GM12878 (cell line): ENCODE data around the gene LIM2. TPM values are rescaled to one million over a fixed set of nuclear protein-coding genes. Genes with fewer than 3 reads are reported as not detected.

Source experiments
- ATAC-seq: fragments of 200-7000 bp; cut with Tn5 transposase; 3 replicates; pipeline ENCODE4 v1.9.1; 2020; ENCODE audit warnings: mild to moderate bottlenecking, moderate library complexity
- BruUV-seq: library from RNA; stranded (reverse); fragments of 400-500 nt; replicated peaks from 2 replicates; lab custom pipeline; 2021; lab: Mats Ljungman, UMichigan
- CTCF ChIA-PET: fragments of 300-600 bp; sonication (Branson Sonifier 250); formaldehyde crosslinking; extraction: SDS; loops from one replicate; lab custom pipeline; 2021; ENCODE audit warnings: inconsistent platforms; lab: Yijun Ruan, JAX
- POLR2A ChIA-PET: fragments of 350-600 bp; formaldehyde crosslinking; extraction: SDS; loops from one replicate; lab custom pipeline; 2021; ENCODE audit warnings: inconsistent platforms; lab: Charles Lee
- RAD21 ChIA-PET: fragments of 300-600 bp; sonication (Branson Sonifier 250); formaldehyde crosslinking; loops from one replicate; lab custom pipeline; 2023; ENCODE audit warnings: antibody characterized with exemption; ENCODE audit not compliant: unreplicated experiment; lab: Charles Lee
- SMC1A ChIA-PET: fragments of 300-600 bp; sonication (Branson Sonifier 250); formaldehyde crosslinking; loops from one replicate; lab custom pipeline; 2023; ENCODE audit not compliant: unreplicated experiment, uncharacterized antibody; lab: Charles Lee
- DNase-seq: peaks from one replicate; pipeline ENCODE4 v3.0.0-alpha.2; 2011; ENCODE audit warnings: low read depth, low spot score
- FAIRE-seq: peaks from 3 replicates; lab custom pipeline; 2011; peaks lifted over from hg19 to GRCh38; lab: Jason Lieb, UNC
- H2AFZ ChIP-seq: 2 replicates; pipeline ENCODE4 v1.6.0; 2011; ENCODE audit warnings: low read depth, low read length, control low read depth; ENCODE audit not compliant: control insufficient read depth
- H3K27ac ChIP-seq: 2 replicates; pipeline ENCODE4 v1.5.1; 2011; ENCODE audit warnings: control low read depth; ENCODE audit not compliant: control insufficient read depth, insufficient read depth
- H3K27me3 ChIP-seq, 2 experiments: replicated peaks in 1 of 2; 2 replicates each; pipeline versions ENCODE4 v1.6.0 to v1.6.1; 2011; ENCODE audit warnings: low read length in 1 of 2; ENCODE audit not compliant: control insufficient read depth in 2 of 2, insufficient read depth in 2 of 2
- H3K36me3 ChIP-seq, 2 experiments: 2 replicates each; pipeline ENCODE4 v1.5.1; 2011; ENCODE audit warnings: low read length in 1 of 2; ENCODE audit not compliant: control insufficient read depth in 2 of 2, insufficient read depth in 2 of 2
- H3K4me1 ChIP-seq: 2 replicates; pipeline ENCODE4 v1.6.1; 2011; ENCODE audit warnings: mild to moderate bottlenecking, low read length, moderate library complexity, mixed read lengths; ENCODE audit not compliant: control insufficient read depth, insufficient read depth
- H3K4me2 ChIP-seq: 2 replicates; pipeline ENCODE4 v1.6.0; 2011; ENCODE audit warnings: control low read depth; ENCODE audit not compliant: control insufficient read depth, insufficient read depth
- H3K4me3 ChIP-seq: fragments of 200-600 bp; sonication (generic); 2 replicates; pipeline ENCODE4 v1.5.1; 2016
- H3K79me2 ChIP-seq: 2 replicates; pipeline ENCODE4 v1.6.0; 2011; ENCODE audit warnings: low read length; ENCODE audit not compliant: control insufficient read depth, insufficient read depth
- H3K9ac ChIP-seq: 2 replicates; pipeline ENCODE4 v1.8.0; 2011; ENCODE audit warnings: low read length, control low read depth, mixed read lengths; ENCODE audit not compliant: control insufficient read depth, insufficient read depth
- H3K9me3 ChIP-seq: replicated peaks from 3 replicates; pipeline ENCODE4 v1.5.1; 2011; ENCODE audit warnings: mild to moderate bottlenecking, low read length; ENCODE audit not compliant: control insufficient read depth, insufficient read depth
- H4K20me1 ChIP-seq: 2 replicates; pipeline ENCODE4 v1.6.0; 2011; ENCODE audit not compliant: control insufficient read depth, insufficient read depth
- BMI1 ChIP-seq: fragments of 450-650 bp; IDR thresholded peaks from 2 replicates; pipeline ENCODE4 v1.6.1; 2016; ENCODE audit warnings: mild to moderate bottlenecking, moderate library complexity, borderline replicate concordance
- CTCF ChIP-seq, 3 experiments: IDR thresholded peaks in 2 of 3; conservative IDR thresholded peaks in 1 of 3; 2 replicates each; pipeline ENCODE4 v1.5.1; 2011; ENCODE audit warnings: low read depth in 3 of 3, low read length in 3 of 3, mild to moderate bottlenecking in 3 of 3, control low read depth in 2 of 3, moderate library complexity in 2 of 3, inconsistent platforms in 1 of 3, mixed read lengths in 1 of 3; ENCODE audit not compliant: control insufficient read depth in 2 of 3, insufficient read depth in 1 of 3; ENCODE audit errors: extremely low read depth in 1 of 3
- RAD21 ChIP-seq: IDR thresholded peaks from 2 replicates; pipeline ENCODE4 v1.6.1; 2011; ENCODE audit warnings: mild to moderate bottlenecking, low read depth, low read length, moderate library complexity; ENCODE audit not compliant: insufficient read depth
- RAD51 ChIP-seq: fragments of 450-650 bp; IDR thresholded peaks from 2 replicates; pipeline ENCODE4 v1.6.1; 2016; ENCODE audit warnings: moderate library complexity, mild to moderate bottlenecking, inconsistent platforms
- RCOR1 ChIP-seq: conservative IDR thresholded peaks from 2 replicates; pipeline ENCODE4 v1.6.1; 2012; ENCODE audit warnings: low read depth, low read length, improper control_type of control experiment
- RELA ChIP-seq: fragments of 450-650 bp; IDR thresholded peaks from 2 replicates; pipeline ENCODE4 v1.8.0; 2014; ENCODE audit warnings: borderline replicate concordance; ENCODE audit not compliant: partially characterized antibody
- SMAD5 ChIP-seq: IDR thresholded peaks from 2 replicates; pipeline ENCODE4 v1.6.1; 2016; ENCODE audit warnings: antibody characterized with exemption, low read depth
- SREBF1 ChIP-seq: IDR thresholded peaks from 2 replicates; pipeline ENCODE4 v1.6.1; 2012; ENCODE audit warnings: mild to moderate bottlenecking, low read length
- WRNIP1 ChIP-seq: IDR thresholded peaks from 2 replicates; pipeline ENCODE4 v1.6.1; 2011; ENCODE audit warnings: low read depth, low read length, improper control_type of control experiment, borderline replicate concordance
- YY1 ChIP-seq: IDR thresholded peaks from 2 replicates; pipeline ENCODE4 v1.6.1; 2011; ENCODE audit warnings: low read depth, mild to moderate bottlenecking, low read length
- ZNF592 ChIP-seq: fragments of 450-650 bp; IDR thresholded peaks from 2 replicates; pipeline ENCODE4 v1.6.1; 2017; ENCODE audit warnings: mild to moderate bottlenecking, moderate library complexity
- WGBS: methylation state at CpG from one replicate; pipeline ENCODE4 v1.1.6; 2016; ENCODE audit warnings: low lambda C conversion rate; ENCODE audit not compliant: insufficient replicate concordance, insufficient coverage; ENCODE audit errors: missing lambda C conversion rate; 5-methylcytosine and 5-hydroxymethylcytosine counted together
- in situ Hi-C: fragments of 300-500 bp; cut with MboI; formaldehyde crosslinking; loops from 9 replicates; pipeline ENCODE4 v1.14.3; 2018; ENCODE audit warnings: mixed read lengths
- intact Hi-C: fragments of 100-400 bp; cut with micrococcal nuclease; formaldehyde crosslinking; loops from one replicate; pipeline ENCODE4 v1.14.2; 2022; ENCODE audit not compliant: unreplicated experiment
- polyA plus RNA-seq, 11 experiments: library from polyadenylated mRNA; depleted of rRNA in 4 of 11; unstranded in 6 of 11; stranded (reverse) in 5 of 11; fragments of >200 nt; fragmentation: Nextera tagmentation in 4 of 11; fragmentation: Illumina TruSeq in 1 of 11; extraction: Ambion mirVana in 4 of 11; extraction: Trizol in 1 of 11; gene quantifications; 1 replicate in 1 of 11; 2 replicates in 10 of 11; pipeline versions ENCODE4 v1.2.1 to v1.2.3, GENCODE V29; 2011 to 2016; ENCODE audit warnings: inconsistent platforms in 2 of 11, missing spikeins in 2 of 11, low read depth in 1 of 11
- total RNA-seq, 4 experiments: library from RNA; depleted of rRNA in 3 of 4; stranded (reverse); fragments of >200 nt in 3 of 4; fragmentation: Illumina TruSeq in 1 of 4; extraction: Trizol in 1 of 4; gene quantifications; 2 replicates each; pipeline versions ENCODE4 v1.2.1 to v1.2.3, GENCODE V29; 2013 to 2021

LIM2 gene
- total and polyA plus RNA-seq, 10 of the 15 experiments (the other 5 are each of a cell fraction or from before 2014, with no cell fraction given): not detected

GRCh38 chr19:51394050-51394836 lies 6.5 kb upstream of the LIM2 start:
- peak; percentile 99 for DNase-seq
- FAIRE-seq: peak; percentile 99
- no TSS peak for BruUV-seq
- H2AFZ ChIP-seq: peak overlapping the region; percentile 95
- no peaks in the 10 kb centered on the region for H3K9me3 ChIP-seq
- ChIA-PET CTCF (interaction anchor here (0.8 to 4.9 kb wide), 16 partner anchors 14 to 267 kb away, joined by 3 to 43 read pairs (median 8); partner anchors contain the start of genes CLDND2, NKG7, SIGLEC10 and VSIG10L), POLR2A (interaction anchor here (0.9 to 4.8 kb wide), 8 partner anchors 9 to 54 kb away, joined by 3 to 64 read pairs (median 18); partner anchors contain the start of genes CLDND2, ETFB, NKG7 and SIGLEC10), SMC1A (interaction anchor here (1.0 to 6.6 kb wide), 10 partner anchors 13 to 267 kb away, joined by 3 to 43 read pairs (median 4); partner anchors contain the start of genes ETFB and SIGLEC10), RAD21 (interaction anchor here (0.8 to 3.8 kb wide), 12 partner anchors 14 to 263 kb away, joined by 3 to 51 read pairs (median 14); partner anchors contain the start of genes CLDND2, ETFB, NKG7 and SIGLEC10)
- H3K4me2 ChIP-seq: peak overlapping the region; percentile 78
- peaks cover 19% of the 10 kb centered on the region for H3K4me1 ChIP-seq
- WGBS: under 1% methylated on average over 44 of the region's 45 CpGs
- peak; percentile 91 for ATAC-seq
- no peaks in the 10 kb centered on the region for H3K27me3 ChIP-seq
- peaks cover 5% of the 10 kb centered on the region for H3K79me2 ChIP-seq
- no peaks in the 10 kb centered on the region for H4K20me1 ChIP-seq
- in situ Hi-C loops (loop anchor here (25.0 kb wide), 1 partner anchor 1143 kb away; the partner anchor contains the start of gene ZNF808), intact Hi-C loops (loop anchor here (1.0 to 2.0 kb wide), 3 partner anchors 23 to 55 kb away; partner anchors contain the start of gene SIGLEC10)
- H3K4me3 ChIP-seq: peak overlapping the region; percentile 84
- no peaks in the 10 kb centered on the region for H3K36me3 ChIP-seq
- H3K9ac ChIP-seq: peak overlapping the region; percentile 91
- peak overlapping the region; percentile 97 for H3K27ac ChIP-seq
- no peak for TF ChIP-seq RCOR1
- peak; percentile 53 for TF ChIP-seq RAD21
- TF ChIP-seq BMI1: peak; percentile 92
- TF ChIP-seq CTCF (IDR thresholded peaks at IDR 0.05 in 2 of 3, conservative IDR thresholded peaks at IDR 0.05 in 1 of 3; ENCODE audit: control insufficient read depth in 2 of 3, extremely low read depth in 1 of 3, insufficient read depth in 1 of 3, low read depth in 3 of 3, low read length in 3 of 3): peak; percentile 2 to 29 (median 28); a peak in 2 of 6 replicates
- no peak for TF ChIP-seq ZNF592
- TF ChIP-seq SREBF1: no peak
- TF ChIP-seq WRNIP1: no peak
- TF ChIP-seq RAD51: peak; percentile 64; the same call in 1 of the 2 replicates
- TF ChIP-seq RELA: no peak
- TF ChIP-seq YY1: peak; percentile 73
- 0 out of 2 replicates have a peak, but pooled peaks have one; percentile 49 for TF ChIP-seq SMAD5
